Stimulated activated CD4-positive, alpha-beta T cell treated with anti-CD3 and anti-CD28 coated beads, Interleukin-12 subunit alpha, Interleukin-12 subunit beta, amount 100 ng/mL, for 4 hours (primary cell): ENCODE data around the gene WDR87.

ENCODE experiments used
- DNase-seq: peaks from one replicate; pipeline ENCODE4 v3.0.0-alpha.2; 2020

The WDR87 gene

GRCh38 chr19:37905946-37906868 lies at the start of gene WDR87:
Gene WDR87 (minus strand): TSS chr19:37906594. CDS start chr19:37898239, 8,355 bp downstream.
- peak; percentile 36 for DNase-seq

GRCh38 chr19:37955986-37956385 lies 49.6 kb upstream of the WDR87 start:
- no peak for DNase-seq

- DNase-seq: no peak
These were observed 48.1 kb upstream of the WDR87 start for GRCh38 chr19:37954421-37954874.

GRCh38 chr19:37953918-37954303 lies 47.5 kb upstream of the WDR87 start:
- no peak for DNase-seq

GRCh38 chr19:37953171-37953917 lies 47.0 kb upstream of the WDR87 start:
- DNase-seq: no peak

GRCh38 chr19:37951816-37952210 lies 45.4 kb upstream of the WDR87 start:
- DNase-seq: no peak

GRCh38 chr19:37950471-37951175 lies 44.2 kb upstream of the WDR87 start:
- no peak for DNase-seq

GRCh38 chr19:37948362-37948761 lies 42.0 kb upstream of the WDR87 start:
- DNase-seq: no peak

GRCh38 chr19:37947778-37948177 lies 41.4 kb upstream of the WDR87 start:
- DNase-seq: no peak

- DNase-seq: no peak
These were observed 39.7 kb upstream of the WDR87 start for GRCh38 chr19:37946132-37946531.

- no peak for DNase-seq
These were observed 37.1 kb upstream of the WDR87 start for GRCh38 chr19:37943480-37943879.

GRCh38 chr19:37942516-37942902 lies 36.1 kb upstream of the WDR87 start:
- DNase-seq: no peak

- no peak for DNase-seq
These were observed 35.6 kb upstream of the WDR87 start for GRCh38 chr19:37941782-37942515.

GRCh38 chr19:37938353-37938752 lies 32.0 kb upstream of the WDR87 start:
- DNase-seq: no peak

- no peak for DNase-seq
These were observed 30.5 kb upstream of the WDR87 start for GRCh38 chr19:37936886-37937285.

GRCh38 chr19:37936166-37936565 lies 29.8 kb upstream of the WDR87 start:
- DNase-seq: no peak

GRCh38 chr19:37935341-37935740 lies 28.9 kb upstream of the WDR87 start:
- no peak for DNase-seq

GRCh38 chr19:37933937-37934358 lies 27.6 kb upstream of the WDR87 start:
- DNase-seq: no peak

GRCh38 chr19:37932985-37933936 lies 26.9 kb upstream of the WDR87 start:
- no peak for DNase-seq

GRCh38 chr19:37931881-37932655 lies 25.7 kb upstream of the WDR87 start:
- no peak for DNase-seq

- no peak for DNase-seq
These were observed 24.0 kb upstream of the WDR87 start for GRCh38 chr19:37930416-37930815.
